ENCODE results near the gene KLHL10. TPM values are rescaled to one million over a fixed set of nuclear protein-coding genes. Genes with fewer than 3 reads are reported as not detected.

KLHL10 gene
- total and polyA plus RNA-seq, 2 of the 13 experiments (the other 11 are each of a cell fraction or from before 2014, with no cell fraction given) = 0.04 to 0.08 TPM

GRCh38 chr17:41864836-41865595, 27.4 kb downstream of the KLHL10 start, which contains the start of gene KLHL11 (continued):
- TF ChIP-seq ZBTB40 (IDR thresholded peaks at IDR 0.05) (no peak), ZBTB40 (CRISPR knock-in tag; IDR thresholded peaks at IDR 0.05) (peak; percentile 76), ZNF136 (CRISPR knock-in tag; IDR thresholded peaks at IDR 0.05; ENCODE audit: low read depth) (0 out of 2 replicates have a peak, but pooled peaks have one; percentile 29), ZNF546 (CRISPR knock-in tag; conservative IDR thresholded peaks at IDR 0.05) (0 out of 2 replicates have a peak, but pooled peaks have one; percentile 49), ZSCAN9 (CRISPR knock-in tag; IDR thresholded peaks at IDR 0.05; ENCODE audit: borderline replicate concordance) (peak; percentile 27), GTF2F1 (IDR thresholded peaks at IDR 0.05; ENCODE audit: low read length) (no peak), ZNF441 (CRISPR knock-in tag; IDR thresholded peaks at IDR 0.05; ENCODE audit: borderline replicate concordance) (no peak), ZNF18 (CRISPR knock-in tag; IDR thresholded peaks at IDR 0.05; ENCODE audit: insufficient replicate concordance) (no peak), RBM22 (optimal IDR thresholded peaks at IDR 0.05; ENCODE audit: low read length) (no peak), POLR2A (IDR thresholded peaks at IDR 0.05; ENCODE audit: insufficient read depth in 1 of 2, low read depth in 2 of 2, low read length in 2 of 2) (peak; percentile 82 to 93), MAFG (CRISPR knock-in tag; IDR thresholded peaks at IDR 0.05) (no peak), ZNF577 (CRISPR knock-in tag; IDR thresholded peaks at IDR 0.05; ENCODE audit: borderline replicate concordance, low read depth) (peak; percentile 19; the same call in 1 of the 2 replicates), PATZ1 (CRISPR knock-in tag; IDR thresholded peaks at IDR 0.05) (no peak), GMEB2 (CRISPR knock-in tag; IDR thresholded peaks at IDR 0.05; ENCODE audit: low read depth) (no peak; the same call in 1 of the 2 replicates), GABPB1 (CRISPR knock-in tag; IDR thresholded peaks at IDR 0.05) (peak; percentile 79)
